GM21723 (cell line): ENCODE data around the gene MRGPRE.

Experiments
- ATAC-seq: cut with Tn5 transposase; IDR thresholded peaks from one replicate; pipeline ENCODE4 v1.9.1; 2021; ENCODE audit warnings: mild to moderate bottlenecking, moderate library complexity; ENCODE audit not compliant: unreplicated experiment

The MRGPRE gene

DNA sequence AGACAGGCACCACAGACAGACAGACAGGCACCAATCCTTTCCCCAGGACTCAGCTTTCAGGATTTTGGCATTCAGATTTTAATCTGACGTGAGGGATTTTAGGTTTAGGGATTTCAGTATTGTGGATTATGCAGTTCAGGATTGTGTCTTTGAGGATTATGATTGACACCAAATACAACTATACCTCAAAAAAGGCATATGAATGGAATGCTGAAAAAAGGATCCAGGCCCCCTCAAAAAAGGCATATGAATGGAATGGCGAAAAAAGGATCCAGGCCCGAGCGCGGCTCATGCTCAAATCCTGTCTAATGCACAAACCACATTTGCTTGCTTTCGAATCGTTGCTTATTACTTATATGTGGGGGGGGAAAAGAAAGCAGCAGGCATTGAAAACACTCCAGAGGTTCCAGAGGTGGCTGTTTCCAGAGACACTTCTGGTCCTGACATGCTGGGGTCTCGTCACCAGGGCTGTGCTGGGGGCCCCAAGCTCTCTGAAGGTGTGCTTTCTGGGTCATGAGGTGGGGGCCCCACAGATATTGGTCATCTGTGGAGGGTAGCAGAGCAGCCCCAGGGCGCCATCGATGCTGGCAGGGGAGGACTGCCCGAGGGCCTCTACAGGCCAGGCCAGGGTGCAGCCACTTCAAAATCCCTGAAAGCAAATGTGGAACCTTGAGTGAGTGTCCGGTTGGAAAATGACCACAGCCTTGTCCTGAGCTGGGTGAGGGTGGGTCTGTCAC, 50.3 kb downstream of the MRGPRE start:
- no peak for ATAC-seq

DNA sequence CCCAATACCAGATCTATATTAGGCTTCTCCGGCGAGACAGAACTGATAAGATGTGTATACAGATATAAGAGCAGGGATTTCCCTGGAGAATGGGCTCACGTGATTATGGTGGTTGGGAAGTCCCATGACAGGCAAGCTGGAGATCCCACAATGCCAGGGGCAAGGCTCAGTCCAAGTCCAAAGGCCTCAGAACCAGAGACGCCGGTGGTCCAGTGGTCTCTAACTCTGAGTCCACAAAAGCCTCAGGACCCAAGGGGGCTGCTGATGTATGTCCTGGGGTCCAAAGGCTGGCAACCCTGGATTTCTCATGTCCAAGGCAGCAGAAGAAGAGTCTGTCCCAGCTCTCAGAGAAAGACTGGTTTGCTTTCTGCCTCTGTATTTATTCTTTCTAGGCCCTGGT, 51.3 kb downstream of the MRGPRE start:
- ATAC-seq, result no peak

DNA sequence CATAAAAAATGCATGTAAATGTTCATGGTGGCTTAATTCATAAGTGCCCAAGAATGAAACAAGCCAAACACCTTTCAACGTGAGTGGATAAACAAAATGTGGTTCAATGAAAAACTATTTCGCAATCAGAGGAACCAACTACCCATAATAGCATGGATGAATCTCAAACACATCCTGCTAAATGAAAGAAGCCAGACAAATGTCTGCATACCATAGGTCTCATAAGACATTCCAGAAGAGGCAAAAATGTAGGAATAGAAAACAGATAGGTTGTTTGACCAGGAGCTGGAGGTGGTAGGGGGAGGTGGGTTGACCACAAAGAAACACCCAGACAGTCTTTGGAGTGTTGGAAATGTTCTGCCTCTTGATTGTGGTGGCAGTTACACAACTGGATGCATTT, 53.9 kb downstream of the MRGPRE start:
- ATAC-seq, result no peak

GRCh38 chr11:3177931-3178330, 54.3 kb downstream of the MRGPRE start:
- ATAC-seq, result no peak
